Left kidney (tissue), 2 donors: Measurements from ENCODE around the gene GRK5. TPM values are rescaled to one million over a fixed set of nuclear protein-coding genes. Genes with fewer than 3 reads are reported as not detected.

Source experiments
- DNase-seq: peaks from one replicate; pipeline ENCODE4 v3.0.0-alpha.2; 2013
- polyA plus RNA-seq: library from polyadenylated mRNA; unstranded; fragments of 120-200 nt; gene quantifications from one replicate; pipeline ENCODE4 v1.2.1, GENCODE V29; 2013; ENCODE audit not compliant: insufficient read length

The GRK5 gene
- polyA plus RNA-seq, 1 donor, result 14.0 TPM

DNA sequence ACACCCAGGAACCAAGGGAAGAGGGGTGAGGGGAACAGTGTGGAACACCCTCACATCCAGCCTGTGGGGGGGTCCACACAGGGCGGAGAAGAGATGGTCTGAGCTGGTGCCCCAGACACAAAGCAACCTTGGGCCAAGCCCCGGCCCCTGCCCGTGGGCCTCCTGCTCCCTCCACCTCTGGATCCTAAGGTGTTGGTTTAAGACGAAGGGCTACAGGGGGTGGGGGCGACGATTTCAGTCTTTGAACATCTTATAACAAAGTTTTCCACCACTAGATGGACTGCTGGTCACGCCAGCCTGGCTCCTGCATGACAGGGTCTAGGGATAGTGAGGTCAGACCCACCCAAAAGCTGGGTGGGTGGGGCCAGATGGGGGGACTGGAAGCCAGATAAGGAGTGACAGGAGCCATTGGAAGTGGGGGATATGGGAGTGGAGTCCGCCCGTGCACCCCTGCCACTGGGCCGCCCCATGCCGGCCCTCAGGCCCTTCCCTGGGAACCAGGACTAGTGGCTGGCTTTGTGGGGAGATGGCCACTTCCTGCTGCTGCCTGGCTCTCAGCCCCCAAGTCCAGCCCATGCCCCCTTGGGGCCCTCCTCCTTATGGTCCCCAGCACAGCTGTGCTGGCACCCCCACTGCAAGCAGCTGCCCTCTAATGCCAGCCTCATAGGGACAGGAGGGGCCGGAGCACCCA is 236.7 kb downstream of the GRK5 start:
- DNase-seq, result no peak

DNA sequence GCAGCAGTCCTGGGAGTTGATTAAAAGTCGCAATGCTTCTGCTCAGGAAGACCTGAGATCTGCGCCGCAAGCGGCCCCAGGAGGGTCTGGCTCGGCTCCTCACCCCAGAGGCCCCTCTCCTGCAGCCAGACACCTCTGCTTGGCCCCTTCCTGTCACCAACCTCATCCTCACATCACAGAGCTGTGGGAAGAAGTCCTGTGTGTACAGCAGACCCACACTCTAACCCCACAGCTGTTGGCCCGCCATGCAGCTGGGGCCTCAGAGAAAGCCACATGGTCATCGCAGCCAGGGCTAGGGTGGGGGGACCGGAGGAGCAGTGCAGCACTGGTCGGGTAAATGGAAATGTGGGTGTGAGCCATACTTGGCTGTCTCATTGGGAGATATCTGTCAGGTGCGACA is 237.5 kb downstream of the GRK5 start:
- DNase-seq, result no peak

DNA sequence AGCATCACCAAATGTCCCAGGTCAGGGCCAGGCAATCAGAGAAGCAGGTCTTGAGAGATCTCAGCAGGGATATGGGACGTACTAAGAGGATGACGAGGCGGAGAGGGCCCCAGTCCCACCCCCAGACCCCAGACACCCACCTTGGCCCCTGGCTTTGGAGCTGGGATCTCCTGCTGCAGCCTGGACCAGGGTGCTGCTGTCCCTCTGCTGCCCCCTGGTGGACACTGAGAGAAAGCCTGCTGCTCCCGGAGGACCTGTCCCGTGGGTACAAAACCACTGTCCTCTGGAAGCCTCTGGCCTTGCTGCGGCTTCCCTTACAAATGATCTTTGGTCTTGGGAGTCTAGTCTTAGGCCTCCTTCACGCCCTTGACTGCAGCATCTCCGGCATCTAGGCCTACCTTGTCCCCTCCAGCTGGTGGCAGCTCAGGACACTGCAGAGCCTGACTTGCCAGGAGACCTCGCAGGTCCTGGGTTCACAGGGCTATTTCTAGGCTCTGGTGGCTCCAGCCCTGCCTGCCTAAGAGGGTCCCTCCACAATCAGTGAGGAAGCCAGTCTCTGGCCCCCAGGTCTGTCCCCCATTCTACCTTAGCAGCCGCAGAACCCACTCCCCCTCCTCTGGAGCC is 238.1 kb downstream of the GRK5 start:
- peak; percentile 75 for DNase-seq

DNA sequence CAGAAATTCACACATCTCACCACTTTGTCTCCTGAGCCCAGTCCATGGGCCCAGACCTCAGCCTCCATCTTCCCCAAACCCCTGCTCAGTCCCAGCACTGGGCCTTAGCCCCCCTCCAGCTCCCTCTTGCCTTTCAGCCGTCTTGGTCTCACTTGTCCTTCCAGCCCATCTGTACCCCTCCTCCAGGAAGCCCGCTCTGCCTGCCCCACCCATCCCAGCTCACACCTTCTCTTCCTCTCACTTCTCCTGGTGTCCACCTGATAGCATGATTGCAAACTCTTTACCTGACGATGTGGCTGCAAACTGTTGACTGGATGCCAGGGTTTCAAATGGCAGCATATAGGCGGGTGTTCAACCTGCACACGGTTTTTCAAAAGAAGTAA is 238.6 kb downstream of the GRK5 start:
- DNase-seq, result no peak

DNA sequence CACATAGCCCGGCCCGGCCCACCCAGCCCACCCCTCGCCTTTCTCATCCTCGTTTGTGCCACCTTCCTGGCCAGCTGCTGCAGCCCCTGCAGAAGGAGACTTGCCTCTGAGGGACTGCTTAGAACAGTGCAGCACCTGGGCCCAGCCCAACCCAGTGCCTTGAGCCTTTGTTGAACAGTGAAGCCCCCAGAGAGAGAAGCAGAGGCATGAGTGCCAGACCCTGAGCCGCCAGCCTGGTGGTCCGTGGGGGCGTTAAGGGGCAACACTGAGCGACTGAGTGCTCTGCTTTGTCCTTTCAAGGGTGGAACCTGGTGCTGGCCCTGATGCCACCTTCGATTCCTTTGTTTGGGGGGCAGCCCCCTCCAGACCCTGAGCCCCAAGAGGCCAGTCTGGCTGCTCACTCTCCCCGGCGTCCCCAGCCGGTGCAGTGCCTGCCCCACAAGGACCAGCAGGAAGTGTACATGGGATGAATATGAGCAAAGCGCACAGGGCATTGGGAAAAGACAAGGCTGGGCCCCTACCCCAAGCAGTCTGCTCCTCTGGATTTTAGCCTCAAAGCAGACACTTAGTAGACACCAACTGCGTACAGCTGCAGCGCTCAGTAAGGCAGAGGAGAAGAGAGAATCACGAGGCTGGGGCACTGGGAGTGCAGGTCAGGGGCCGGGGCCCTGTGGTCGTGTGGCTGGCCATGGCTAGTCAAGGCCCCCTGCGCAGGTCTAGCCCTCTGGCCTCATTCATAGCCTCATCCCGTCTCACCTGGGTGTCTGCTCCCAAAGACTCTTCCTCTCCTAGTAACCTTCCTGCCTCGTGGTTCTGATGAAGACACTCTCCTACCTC is 239.3 kb downstream of the GRK5 start:
- no peak for DNase-seq

DNA sequence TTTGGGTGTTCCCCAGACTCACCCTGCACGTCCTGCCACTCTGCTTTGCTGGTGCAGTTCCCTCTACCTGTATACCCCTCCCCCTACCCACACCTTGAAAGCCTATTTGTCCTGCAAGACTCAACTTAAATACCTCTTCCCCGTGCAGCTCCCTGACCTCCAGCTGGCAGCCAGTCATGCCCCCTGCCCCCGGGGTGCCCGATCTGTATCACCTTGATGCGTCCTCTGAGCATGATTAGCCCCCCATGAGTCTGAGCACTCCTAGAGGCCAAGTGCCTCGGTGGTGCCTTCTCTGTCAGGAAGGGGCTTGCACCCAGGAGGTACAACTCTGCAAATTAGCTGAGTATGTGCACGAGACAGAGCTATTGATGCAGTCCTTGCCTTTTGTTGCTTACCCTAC is 240.1 kb downstream of the GRK5 start:
- DNase-seq, result no peak

DNA sequence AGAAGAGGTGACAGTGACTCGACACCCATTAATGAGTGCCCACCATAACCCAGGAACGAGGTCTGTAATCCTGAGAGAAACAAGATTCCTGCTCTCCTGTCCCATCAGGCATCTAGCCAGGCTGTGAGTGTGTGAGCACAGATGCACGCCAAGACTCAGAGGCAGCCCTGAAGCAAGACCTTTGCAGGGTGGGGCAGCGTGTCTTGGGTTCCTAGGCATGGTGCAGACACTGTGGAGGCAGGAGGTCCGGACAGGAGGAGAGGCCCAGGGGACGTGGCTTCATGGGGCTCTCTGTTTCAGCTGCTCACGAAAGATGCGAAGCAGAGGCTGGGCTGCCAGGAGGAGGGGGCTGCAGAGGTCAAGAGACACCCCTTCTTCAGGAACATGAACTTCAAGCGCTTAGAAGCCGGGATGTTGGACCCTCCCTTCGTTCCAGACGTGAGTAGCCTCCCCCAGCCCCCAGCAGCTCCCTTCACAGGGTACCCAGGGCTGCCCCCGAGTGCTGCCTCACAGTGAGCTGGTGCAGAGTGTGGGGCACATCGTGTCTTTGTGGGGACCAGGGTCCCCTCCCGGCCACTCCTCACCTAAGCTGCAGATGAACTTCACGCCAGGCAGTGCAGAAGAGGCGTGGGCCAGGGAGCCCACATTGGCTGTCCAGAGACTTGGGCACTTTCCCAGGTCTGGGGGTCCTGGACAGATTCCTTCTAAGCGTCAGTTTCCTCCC is 240.6 kb downstream of the GRK5 start:
- DNase-seq, result no peak

DNA sequence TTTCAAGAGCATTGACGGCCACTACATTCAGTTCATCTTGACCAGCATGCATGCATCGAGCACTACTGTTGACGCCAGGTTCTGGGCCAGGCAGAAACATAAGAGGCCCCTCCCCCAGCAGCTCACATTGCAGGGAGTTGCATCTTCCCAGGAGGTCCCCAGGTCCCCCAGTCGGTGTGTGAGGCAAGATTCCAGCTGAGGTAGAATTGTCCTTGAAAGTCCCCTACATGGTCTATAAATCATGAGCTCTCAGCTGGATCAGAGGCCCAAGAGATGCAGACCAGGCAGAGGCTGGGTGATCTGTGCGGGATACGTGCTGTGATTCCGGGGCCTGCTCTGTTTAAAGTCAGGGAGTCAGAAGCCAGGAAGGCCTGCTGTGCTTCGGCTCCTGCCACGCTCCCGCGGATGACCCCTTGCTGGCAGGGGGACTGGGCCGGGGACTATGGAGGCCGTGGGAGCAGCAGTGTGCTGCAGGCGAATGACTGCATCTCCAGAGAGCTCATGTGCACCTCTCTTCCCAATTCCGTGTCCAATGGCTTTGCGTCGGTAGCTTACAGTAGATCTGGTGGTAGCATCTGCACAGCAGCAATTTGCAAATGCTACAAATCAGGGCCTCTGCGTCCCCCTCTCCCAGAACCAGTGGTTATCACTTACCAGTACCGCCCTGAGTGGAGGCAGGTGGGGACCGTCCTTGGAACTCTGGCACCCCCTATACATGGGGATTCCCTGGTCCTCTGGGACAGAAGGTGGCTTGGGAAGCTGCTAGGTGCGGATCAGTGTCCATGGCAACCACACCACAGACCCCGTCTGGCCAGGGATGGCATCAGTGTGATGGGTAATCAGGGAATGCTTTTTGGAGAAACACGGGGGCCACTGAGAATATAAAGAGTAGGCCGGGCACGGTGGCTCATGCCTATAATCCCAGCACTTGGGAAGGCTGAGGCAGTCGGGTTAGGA is 241.5 kb downstream of the GRK5 start:
- peak; percentile 60 for DNase-seq

DNA sequence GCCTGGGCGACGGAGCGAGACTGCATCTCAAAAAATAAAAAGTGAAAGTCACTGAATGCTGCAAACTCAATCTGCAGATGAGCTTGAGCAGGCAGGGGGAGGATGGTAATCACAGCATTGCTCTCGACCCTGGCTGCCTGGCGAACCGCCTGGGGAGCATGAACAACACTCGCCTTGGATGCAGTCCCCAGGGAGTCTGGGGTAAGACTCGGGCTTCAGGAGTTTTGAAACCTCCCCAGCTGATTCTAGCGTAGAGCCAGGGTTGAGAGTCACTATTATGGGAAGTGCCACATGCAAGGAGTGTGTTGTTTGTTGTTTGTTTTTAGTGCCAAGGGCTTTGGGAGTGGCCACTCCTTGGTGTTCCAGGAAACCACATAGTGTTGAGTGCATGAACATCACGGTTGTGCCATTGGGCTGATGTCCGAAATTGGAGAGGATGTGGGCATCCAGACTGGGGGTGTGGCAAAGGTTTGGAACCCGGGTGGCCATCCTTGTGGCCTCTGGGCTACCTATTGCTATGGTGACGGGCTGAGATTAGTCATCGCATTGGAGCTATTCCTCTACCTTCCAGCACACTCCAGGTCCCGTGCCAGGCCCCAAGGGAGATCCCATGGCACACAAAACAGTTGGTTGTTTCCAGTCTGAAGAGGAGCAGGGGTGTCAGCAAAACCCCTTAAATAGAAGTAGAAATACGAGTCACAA is 242.5 kb downstream of the GRK5 start:
- no peak for DNase-seq

DNA sequence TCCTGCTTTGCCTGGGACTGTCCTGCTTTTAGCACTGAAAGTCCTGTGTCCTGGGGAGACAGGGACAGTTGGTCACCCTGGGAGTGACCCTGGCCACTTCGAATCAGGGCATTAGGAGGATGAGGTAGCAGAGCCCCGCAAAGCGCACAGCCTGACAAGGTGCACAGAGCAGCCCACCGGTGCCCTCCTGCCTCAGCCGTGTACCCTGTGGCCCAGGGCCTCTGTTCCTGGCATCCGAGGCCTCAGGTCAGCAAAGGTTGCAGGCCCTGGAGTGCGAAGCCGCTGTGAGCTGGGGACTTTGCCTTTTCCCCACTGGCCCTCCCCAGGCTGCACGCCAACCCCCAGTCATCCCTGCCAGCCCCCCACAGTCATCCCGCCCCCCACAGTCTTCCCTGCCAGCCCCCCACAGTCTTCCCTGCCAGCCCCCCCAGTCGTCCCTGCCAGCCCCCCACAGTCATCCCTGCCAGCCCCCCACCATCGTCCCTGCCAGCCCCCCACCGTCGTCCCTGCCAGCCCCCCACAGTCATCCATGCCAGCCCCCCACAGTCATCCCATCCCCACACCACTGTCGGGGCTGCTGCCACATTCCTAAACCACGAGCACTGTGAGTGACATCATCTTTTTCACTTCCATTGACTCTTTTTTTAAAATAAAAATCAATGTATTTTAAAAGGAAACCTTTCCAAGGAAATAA is 243.4 kb downstream of the GRK5 start:
- DNase-seq, result no peak

DNA sequence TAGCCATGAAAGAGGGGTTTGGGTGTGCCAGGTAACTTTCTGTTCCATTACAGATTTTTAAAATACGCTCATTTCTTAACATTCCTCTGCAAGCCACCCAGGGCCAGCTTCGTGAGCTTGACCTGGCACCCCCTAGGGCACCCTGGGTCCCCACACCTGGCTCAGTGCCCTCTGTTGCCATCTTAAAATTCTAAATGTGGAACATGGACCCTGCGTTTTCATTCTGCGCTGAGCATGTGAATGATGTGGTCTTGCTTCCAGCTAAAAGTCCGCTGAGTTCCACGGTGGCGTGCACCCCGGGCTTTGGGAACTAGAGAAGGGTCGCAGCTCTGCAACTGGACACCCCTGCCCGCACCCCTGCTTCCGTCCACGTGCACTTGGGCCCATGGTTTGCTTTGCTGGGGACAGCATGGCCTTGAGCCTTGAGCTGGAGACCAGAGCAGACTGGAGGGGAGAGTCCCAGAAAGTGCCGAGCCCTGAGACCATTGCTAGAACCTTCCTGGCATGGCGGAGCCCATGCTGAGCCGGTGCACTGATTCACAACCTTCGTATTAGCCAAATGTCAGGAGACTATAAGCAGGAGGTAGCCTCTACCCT is 244.0 kb downstream of the GRK5 start:
- no peak for DNase-seq

DNA sequence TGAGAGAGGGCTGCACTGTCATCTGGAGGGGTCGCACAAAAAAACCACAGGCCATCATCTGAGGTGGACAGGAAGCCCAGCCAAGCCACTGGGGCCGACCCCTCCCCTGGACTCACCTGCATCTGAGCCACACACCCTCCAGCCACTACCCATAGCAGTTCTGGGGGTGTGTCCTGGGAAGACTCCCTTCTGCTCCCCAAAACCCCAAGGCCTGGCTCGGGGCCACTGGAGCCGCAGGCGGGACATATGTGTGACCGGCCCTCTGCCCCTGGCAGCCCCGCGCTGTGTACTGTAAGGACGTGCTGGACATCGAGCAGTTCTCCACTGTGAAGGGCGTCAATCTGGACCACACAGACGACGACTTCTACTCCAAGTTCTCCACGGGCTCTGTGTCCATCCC is 245.0 kb downstream of the GRK5 start:
- no peak for DNase-seq

DNA sequence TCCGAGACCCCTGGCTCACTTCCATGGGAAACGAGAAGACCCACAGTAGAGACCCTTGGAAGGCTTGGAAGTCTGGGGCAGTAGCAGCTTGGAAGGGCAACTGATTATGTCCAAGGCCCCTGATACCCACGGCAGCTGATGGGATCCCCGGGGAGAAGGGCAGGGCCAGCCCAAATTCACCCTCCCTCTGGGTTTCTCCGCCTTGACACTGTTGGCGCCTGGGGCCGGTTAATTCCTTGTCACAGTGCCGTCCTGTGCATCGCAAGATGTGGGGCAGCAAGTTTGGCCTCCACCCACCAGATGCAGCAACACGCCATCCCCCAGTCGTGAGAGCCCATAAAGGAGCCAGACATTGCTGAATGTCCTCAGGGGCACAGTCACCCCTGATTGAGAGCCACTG is 245.9 kb downstream of the GRK5 start:
- no peak for DNase-seq

DNA sequence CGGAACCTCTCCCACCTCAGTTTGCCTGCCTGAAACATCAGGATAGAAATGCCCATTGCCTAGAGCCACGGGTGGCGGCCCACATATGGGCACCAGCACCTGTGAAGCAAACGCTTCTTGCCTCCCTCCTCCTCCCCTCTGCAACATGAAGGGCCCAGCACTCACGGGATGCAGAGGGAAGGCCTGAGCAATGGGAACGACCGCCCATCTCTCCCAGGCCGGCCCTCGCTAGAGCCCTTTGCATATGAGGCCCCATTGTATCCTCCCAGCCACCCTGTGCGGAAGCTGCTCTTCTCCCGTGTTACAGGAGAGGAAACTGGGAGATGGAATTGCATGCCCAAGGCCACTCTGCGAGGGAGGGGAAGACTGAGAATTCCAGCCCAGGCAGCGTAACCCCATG is 246.9 kb downstream of the GRK5 start:
- no peak for DNase-seq

DNA sequence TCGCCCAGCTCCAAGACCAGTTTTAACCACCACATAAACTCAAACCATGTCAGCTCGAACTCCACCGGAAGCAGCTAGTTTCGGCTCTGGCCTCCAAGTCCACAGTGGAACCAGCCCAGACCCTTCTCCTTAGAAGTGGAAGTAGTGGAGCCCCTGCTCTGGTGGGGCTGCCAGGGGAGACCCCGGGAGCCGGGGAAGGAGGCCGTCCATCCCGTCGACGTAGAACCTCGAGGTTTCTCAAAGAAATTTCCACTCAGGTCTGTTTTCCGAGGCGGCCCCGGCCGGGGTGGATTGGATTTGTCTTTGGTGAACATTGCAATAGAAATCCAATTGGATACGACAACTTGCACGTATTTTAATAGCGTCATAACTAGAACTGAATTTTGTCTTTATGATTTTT is 247.6 kb downstream of the GRK5 start:
- no peak for DNase-seq

DNA sequence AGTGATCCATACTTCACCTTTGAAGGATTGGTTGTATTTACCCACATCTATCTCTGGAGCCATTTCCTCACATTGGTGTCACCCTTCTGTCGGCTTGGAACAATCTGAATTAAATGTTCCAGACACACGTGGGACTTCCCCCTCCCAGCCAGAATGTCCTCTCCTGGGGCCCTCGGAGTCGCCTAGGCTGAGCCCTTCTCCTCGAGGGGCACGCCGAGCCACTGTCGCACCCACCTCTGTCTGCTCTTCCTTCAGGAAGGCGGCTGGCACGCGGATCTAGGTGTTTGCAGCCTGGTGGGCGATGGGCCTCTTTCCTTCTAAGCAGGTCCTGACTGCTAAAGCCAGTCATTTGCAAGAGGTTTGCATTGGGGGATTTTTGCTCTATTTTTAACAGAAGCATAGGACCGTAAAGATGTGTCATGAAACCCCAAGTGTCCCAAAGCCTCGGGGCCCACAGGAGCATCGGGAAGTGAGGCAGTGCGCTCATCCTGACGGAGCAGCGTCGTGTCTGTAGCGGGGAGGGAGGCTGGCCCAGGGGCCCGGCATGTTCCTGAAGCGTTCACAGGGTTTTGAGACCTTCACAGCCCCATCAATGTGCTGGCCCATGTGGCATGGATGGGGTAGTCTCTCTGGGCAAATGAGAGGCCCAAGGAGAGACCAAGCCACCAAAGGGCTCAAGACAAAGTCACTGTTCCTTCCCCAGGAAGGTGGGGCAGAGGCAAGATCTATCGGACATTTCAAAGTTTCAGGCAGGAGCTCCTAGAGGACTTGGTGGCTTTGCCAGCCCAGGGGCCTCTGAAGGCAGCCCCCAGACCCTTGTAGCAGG is 248.5 kb downstream of the GRK5 start:
- DNase-seq, result no peak

DNA sequence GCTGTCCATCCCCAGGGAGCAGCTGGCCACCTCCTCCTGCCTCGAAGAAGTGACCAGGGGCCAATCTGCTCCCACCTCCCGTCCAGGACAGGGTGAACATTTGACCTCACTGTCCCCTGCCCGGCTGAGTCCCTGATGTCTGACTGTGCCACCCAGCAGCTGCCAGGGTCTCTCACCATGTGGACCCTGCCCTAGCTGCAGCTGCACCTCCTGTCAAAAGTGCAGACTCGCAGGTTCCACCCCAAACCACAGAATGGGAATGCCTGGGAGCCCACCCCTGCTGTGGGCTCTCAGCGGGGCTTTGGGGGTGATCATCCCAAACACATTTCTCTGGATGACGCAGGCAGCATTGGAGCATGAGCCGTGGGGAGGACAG is 249.1 kb downstream of the GRK5 start:
- DNase-seq, result no peak

DNA sequence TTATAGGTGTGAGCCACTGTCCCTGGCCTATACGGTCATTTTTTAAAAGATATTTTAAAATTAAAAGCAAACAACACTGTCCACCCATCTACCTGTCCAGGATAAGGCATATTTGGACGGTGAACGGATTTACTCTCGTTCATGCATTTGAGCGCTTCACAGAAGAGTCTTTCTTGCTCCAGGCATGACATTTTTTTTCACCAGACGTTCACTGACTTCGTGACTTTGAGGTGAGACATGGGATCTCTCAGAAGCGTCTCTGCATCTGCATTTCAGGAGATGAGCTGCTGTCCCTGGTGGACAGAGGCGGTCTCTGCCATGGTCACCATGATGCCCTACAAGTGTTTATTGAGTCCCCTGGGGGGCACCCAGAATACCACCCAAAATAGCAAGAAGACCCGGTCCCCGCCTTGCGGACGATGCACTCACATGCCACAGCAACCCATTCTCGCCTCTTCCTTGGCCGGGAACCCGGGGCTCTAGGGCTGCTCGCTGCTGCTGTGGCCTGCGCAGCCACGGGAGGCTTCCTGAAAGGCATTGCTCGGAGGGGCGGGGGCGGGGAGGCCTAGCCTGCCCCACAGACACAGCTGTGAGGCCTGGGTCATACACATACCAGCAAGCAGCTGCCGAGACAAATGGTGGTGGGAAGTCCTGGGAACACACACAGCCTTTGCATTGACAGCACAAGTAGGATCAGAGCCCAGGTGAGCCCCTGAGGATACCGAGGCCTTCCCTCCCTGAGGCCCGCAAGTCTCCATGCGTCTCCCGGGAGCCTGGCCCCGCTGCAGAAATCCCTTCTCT is 250.8 kb downstream of the GRK5 start:
- DNase-seq, result no peak
